ENCODE measurements around the gene INPP4B.

GRCh38 chr4:142544594-142544993, 301.5 kb downstream of the INPP4B start:
- TF ChIP-seq CTCF (conservative IDR thresholded peaks at IDR 0.05) (no peak), EZH2 (IDR thresholded peaks at IDR 0.05; ENCODE audit: low read depth) (no peak)
